WTC11 (cell line): Measurements from ENCODE around the gene NLRP6.

Experiments used
- ATF1 ChIP-seq: sonication (generic); formaldehyde crosslinking; IDR thresholded peaks from 2 replicates; pipeline ENCODE4 v1.8.1; 2023; ENCODE audit warnings: mild to moderate bottlenecking, moderate library complexity, missing genetic modification reagents
- ATF3 ChIP-seq: sonication (generic); formaldehyde crosslinking; conservative IDR thresholded peaks from 2 replicates; pipeline ENCODE4 v1.8.1; 2022; ENCODE audit warnings: mild to moderate bottlenecking, missing genetic modification reagents
- CTCF ChIP-seq: fragments of 200-600 bp; IDR thresholded peaks from 2 replicates; pipeline ENCODE4 v1.8.0; 2022; ENCODE audit warnings: antibody characterized with exemption
- ERG ChIP-seq: fragments of 250-450 bp; sonication (Bioruptor Pico); IDR thresholded peaks from 2 replicates; pipeline ENCODE4 v1.8.0; 2021; ENCODE audit warnings: mild to moderate bottlenecking
- FOXP1 ChIP-seq: sonication (generic); formaldehyde crosslinking; IDR thresholded peaks from 2 replicates; pipeline ENCODE4 v1.8.0; 2022; ENCODE audit warnings: missing genetic modification reagents, mild to moderate bottlenecking, moderate library complexity, borderline replicate concordance
- IRF2 ChIP-seq: sonication (generic); formaldehyde crosslinking; IDR thresholded peaks from 2 replicates; pipeline ENCODE4 v1.8.0; 2022; ENCODE audit warnings: low read depth, missing genetic modification reagents, borderline replicate concordance
- JUN ChIP-seq: sonication (generic); formaldehyde crosslinking; IDR thresholded peaks from 2 replicates; pipeline ENCODE4 v1.8.0; 2023; ENCODE audit warnings: mild to moderate bottlenecking, missing genetic modification reagents
- MAX ChIP-seq: sonication (generic); formaldehyde crosslinking; IDR thresholded peaks from 2 replicates; pipeline ENCODE4 v1.8.0; 2022; ENCODE audit warnings: mild to moderate bottlenecking, missing genetic modification reagents
- ZNF263 ChIP-seq: sonication (generic); formaldehyde crosslinking; IDR thresholded peaks from 2 replicates; pipeline ENCODE4 v1.8.1; 2022; ENCODE audit warnings: low read depth, mild to moderate bottlenecking, moderate library complexity, missing genetic modification reagents
- TF ChIP-seq, protein P1 (sequence below): sonication (generic); formaldehyde crosslinking; IDR thresholded peaks from 2 replicates; pipeline ENCODE4 v1.8.1; 2023; ENCODE audit warnings: mild to moderate bottlenecking, missing genetic modification reagents

DNA sequence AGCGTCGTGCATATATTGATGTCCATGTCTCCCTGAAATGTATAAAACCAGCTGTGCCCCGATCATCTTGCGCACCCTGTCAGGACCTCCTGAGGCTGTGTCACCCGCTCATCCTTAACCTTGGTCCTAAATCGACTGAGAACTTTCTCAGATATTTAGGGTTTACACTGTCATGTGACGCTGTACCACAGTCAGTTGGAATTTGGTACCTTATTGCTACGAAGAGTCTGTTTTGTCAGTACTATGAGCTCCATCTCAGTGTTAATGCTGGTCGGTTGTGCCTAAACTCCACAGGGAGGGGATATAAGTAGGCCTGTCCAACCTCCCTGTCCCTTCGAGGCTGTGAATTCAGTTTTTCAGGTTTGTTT lies 27.6 kb downstream of the NLRP6 start:
- TF ChIP-seq FOXP1 (CRISPR knock-in tag): no peak
- no peak for TF ChIP-seq ATF1
- TF ChIP-seq JUN (CRISPR knock-in tag): no peak
- TF ChIP-seq IRF2 (CRISPR knock-in tag): no peak
- TF ChIP-seq CTCF: no peak
- TF ChIP-seq, protein P1, sequence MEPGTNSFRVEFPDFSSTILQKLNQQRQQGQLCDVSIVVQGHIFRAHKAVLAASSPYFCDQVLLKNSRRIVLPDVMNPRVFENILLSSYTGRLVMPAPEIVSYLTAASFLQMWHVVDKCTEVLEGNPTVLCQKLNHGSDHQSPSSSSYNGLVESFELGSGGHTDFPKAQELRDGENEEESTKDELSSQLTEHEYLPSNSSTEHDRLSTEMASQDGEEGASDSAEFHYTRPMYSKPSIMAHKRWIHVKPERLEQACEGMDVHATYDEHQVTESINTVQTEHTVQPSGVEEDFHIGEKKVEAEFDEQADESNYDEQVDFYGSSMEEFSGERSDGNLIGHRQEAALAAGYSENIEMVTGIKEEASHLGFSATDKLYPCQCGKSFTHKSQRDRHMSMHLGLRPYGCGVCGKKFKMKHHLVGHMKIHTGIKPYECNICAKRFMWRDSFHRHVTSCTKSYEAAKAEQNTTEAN (CRISPR knock-in tag): no peak
- TF ChIP-seq ERG (CRISPR knock-in tag): no peak
- no peak for TF ChIP-seq ATF3 (CRISPR knock-in tag)
- TF ChIP-seq MAX (CRISPR knock-in tag): no peak
- no peak for TF ChIP-seq ZNF263 (CRISPR knock-in tag)
